ENCODE data around the gene HLA-G. TPM values are rescaled to one million over a fixed set of nuclear protein-coding genes. Genes with fewer than 3 reads are reported as not detected.

Gene HLA-G
- total RNA-seq, 1 donor from 2014 or later, result 0.56 TPM

DNA sequence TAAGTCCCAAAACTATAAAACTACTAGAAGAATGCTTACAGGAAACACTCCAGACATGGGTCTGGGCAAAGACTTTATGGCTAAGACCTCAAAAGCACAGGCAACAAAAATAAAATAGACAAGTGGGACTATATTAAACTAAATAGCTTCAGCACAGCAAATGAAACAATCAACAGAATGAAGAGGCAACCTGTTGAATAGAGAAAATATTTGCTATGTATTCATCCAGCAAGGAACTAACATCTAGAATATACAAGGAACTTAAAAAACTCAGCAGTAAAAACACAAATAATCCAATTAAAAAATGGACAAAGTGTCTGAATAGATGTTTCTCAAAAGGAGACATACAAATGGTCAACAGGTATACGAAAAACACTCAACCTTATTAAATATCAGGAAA is 30.4 kb downstream of the HLA-G start:
- H3K9me3 Mint-ChIP-seq, result no peaks in the 10 kb centered on the region
- H3K27ac Mint-ChIP-seq, result no peak overlapping the region
- H3K4me1 Mint-ChIP-seq, result no peaks in the 10 kb centered on the region
- no peaks in the 10 kb centered on the region for H3K36me3 Mint-ChIP-seq
- peaks cover 78% of the 10 kb centered on the region for H3K27me3 Mint-ChIP-seq (ENCODE audit: low read depth)
- no peak overlapping the region for H3K4me3 Mint-ChIP-seq
- DNase-seq (ENCODE audit: low spot score in 2 of 2, unreplicated experiment in 2 of 2), result no peak
- TF ChIP-seq, protein P1, sequence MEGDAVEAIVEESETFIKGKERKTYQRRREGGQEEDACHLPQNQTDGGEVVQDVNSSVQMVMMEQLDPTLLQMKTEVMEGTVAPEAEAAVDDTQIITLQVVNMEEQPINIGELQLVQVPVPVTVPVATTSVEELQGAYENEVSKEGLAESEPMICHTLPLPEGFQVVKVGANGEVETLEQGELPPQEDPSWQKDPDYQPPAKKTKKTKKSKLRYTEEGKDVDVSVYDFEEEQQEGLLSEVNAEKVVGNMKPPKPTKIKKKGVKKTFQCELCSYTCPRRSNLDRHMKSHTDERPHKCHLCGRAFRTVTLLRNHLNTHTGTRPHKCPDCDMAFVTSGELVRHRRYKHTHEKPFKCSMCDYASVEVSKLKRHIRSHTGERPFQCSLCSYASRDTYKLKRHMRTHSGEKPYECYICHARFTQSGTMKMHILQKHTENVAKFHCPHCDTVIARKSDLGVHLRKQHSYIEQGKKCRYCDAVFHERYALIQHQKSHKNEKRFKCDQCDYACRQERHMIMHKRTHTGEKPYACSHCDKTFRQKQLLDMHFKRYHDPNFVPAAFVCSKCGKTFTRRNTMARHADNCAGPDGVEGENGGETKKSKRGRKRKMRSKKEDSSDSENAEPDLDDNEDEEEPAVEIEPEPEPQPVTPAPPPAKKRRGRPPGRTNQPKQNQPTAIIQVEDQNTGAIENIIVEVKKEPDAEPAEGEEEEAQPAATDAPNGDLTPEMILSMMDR (IDR thresholded peaks at IDR 0.05; ENCODE audit: unreplicated experiment), result no peak

DNA sequence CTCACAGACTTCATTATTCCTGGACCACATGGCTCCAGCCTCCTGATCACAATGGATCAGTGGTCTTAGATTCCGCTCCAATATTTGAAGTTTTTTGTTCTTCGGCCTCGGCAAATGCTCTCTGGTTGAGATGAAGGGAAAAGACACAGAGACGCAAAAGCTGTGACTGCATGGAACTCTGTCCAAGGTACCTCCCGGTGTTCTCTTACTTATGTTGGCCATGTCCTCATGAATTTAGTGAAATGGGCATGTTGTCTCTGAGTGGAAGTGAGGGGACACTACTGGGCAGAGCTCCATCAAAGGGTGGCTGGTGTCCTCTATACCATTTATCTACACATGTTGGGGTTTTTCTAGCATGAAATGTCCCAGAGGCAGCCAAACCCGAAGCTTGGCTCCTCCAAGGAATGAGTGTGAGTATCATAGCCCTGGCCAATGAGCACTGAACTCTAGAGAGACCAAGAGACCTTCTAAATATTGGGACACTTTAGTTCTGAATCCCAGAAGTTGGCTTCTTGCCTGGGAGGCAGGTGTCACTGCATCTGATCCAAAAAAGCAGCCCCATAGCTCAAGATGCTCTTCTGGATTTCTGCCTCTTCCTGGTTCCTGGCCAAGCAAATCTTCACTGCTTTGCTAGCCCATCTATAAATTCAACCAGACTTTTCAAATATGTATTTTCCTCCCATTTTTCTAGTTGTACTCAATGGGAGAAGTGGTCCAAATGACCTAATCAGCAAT is 34.1 kb downstream of the HLA-G start:
- Mint-ChIP-seq H3K9me3 (no peaks in the 10 kb centered on the region), H3K36me3 (no peaks in the 10 kb centered on the region), H3K4me1 (no peaks in the 10 kb centered on the region), H3K4me3 (no peak overlapping the region), H3K27me3 (ENCODE audit: low read depth) (peaks cover 80% of the 10 kb centered on the region), H3K27ac (no peak overlapping the region)
- TF ChIP-seq, protein P1 (IDR thresholded peaks at IDR 0.05; ENCODE audit: unreplicated experiment), result no peak
- DNase-seq (ENCODE audit: low spot score in 2 of 2, unreplicated experiment in 2 of 2), result no peak

DNA sequence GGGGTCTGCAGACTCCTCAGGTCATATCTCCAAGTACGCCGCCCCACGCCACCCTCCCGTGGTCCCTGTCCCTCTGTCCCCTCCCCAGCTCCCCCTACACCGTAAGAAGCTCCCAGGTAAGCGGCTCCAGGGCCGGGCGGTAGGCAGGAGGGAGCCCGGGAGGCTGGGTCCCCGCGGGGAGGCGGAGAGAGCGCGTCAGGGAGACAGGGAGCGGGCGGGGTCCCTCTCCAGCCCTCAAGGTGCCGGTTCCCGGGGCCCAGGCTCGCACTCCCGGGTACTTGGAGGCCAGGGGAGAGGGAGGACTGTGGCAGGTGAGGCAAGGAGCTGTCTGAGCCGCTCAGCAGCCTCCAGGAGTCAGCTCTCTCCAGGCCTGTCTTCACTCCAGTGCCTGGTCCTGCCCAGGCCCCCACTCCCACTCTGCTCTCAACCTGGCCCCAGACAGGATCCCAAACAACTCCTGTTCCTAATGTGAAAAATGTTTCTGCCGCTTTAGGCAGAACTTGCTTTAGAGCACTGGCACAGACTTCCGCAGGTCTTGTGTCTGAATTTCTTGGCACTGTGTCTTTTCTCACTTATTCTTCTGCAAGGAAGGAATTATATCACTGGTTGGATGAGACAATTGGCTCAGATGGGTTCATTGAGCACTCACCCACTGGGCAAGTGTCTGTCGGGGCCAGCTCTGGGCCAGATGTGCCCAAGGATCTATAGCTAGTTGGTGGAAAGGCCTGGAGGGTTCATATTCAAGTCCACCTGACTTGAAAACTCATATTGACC is 36.6 kb downstream of the HLA-G start:
- Mint-ChIP-seq H3K9me3 (no peaks in the 10 kb centered on the region), H3K4me1 (no peaks in the 10 kb centered on the region), H3K27ac (no peak overlapping the region), H3K36me3 (no peaks in the 10 kb centered on the region), H3K27me3 (ENCODE audit: low read depth) (peaks cover 85% of the 10 kb centered on the region), H3K4me3 (no peak overlapping the region)
- DNase-seq (ENCODE audit: low spot score in 2 of 2, unreplicated experiment in 2 of 2), result no peak
- TF ChIP-seq, protein P1 (IDR thresholded peaks at IDR 0.05; ENCODE audit: unreplicated experiment), result no peak

DNA sequence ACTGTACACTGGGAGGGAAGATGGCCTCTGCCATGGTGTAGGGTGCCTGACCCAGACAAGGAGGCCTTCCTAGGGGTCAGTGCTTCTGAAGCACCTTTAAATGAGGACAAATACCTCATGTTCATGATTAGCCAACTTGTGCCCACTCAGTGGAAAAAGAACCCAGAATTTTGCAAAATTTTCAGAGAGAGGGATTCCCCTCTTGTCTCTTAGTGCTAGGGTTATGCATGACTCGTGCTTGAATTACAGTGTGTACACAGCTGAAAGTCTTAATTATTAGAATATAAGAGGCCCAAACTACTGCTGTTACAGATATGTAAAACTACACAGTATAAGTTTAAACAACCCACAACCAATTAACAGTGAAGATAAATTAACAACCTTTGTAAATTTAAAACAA is 38.0 kb downstream of the HLA-G start:
- Mint-ChIP-seq H3K27me3 (ENCODE audit: low read depth) (peaks cover 86% of the 10 kb centered on the region), H3K36me3 (no peaks in the 10 kb centered on the region), H3K27ac (no peak overlapping the region), H3K9me3 (no peaks in the 10 kb centered on the region), H3K4me3 (no peak overlapping the region), H3K4me1 (no peaks in the 10 kb centered on the region)
- TF ChIP-seq, protein P1 (IDR thresholded peaks at IDR 0.05; ENCODE audit: unreplicated experiment), result no peak
- DNase-seq (ENCODE audit: low spot score in 2 of 2, unreplicated experiment in 2 of 2), result no peak

DNA sequence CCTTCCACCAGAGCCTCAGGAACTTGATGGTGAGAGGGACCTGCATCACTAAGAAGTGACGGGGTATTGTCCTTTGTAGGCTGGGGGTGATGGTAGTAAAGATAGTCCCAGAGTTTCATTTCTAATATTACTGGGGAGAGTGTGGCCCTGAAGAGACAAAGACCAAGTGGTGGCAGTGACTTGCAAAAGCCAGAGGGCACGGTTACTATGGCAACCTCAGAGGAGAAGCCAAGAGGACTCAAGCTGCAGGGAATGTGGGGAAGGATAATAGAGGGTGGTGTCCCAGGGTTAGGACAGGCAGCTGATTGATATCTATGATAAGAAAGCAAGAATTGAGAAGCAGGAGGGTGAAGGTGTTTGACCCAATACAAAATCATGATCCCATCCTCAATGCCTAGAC is 42.5 kb downstream of the HLA-G start:
- TF ChIP-seq, protein P1 (IDR thresholded peaks at IDR 0.05; ENCODE audit: unreplicated experiment), result no peak
- Mint-ChIP-seq H3K4me1 (no peaks in the 10 kb centered on the region), H3K9me3 (peaks cover 13% of the 10 kb centered on the region), H3K27me3 (ENCODE audit: low read depth) (peaks cover 59% of the 10 kb centered on the region), H3K36me3 (no peaks in the 10 kb centered on the region), H3K4me3 (no peak overlapping the region), H3K27ac (no peak overlapping the region)
- no peak for DNase-seq (ENCODE audit: low spot score in 2 of 2, unreplicated experiment in 2 of 2)

Data from mesothelial cell of epicardium (in vitro differentiated cells).